SK-N-SH treated with all-trans-retinoic acid at 6 μM for 48 hours (cell line): ENCODE data around the gene TMEM209.

Source experiments
- ESRRG ChIP-seq: fragments of 250-450 bp; sonication (Bioruptor Pico); IDR thresholded peaks from 2 replicates; pipeline ENCODE4 v1.6.1; 2021; ENCODE audit warnings: mild to moderate bottlenecking
- ZC3H10 ChIP-seq: fragments of 250-450 bp; sonication (Bioruptor Pico); IDR thresholded peaks from 2 replicates; pipeline ENCODE4 v1.5.1; 2021; ENCODE audit warnings: mild to moderate bottlenecking, moderate library complexity
- ZFP30 ChIP-seq: fragments of 450-650 bp; formaldehyde crosslinking; IDR thresholded peaks from 2 replicates; pipeline ENCODE4 v1.5.0; 2022; ENCODE audit warnings: mild to moderate bottlenecking, moderate library complexity
- ZNF8 ChIP-seq: fragments of 450-650 bp; formaldehyde crosslinking; IDR thresholded peaks from 2 replicates; pipeline ENCODE4 v1.5.0; 2020; ENCODE audit warnings: mild to moderate bottlenecking, moderate library complexity

- no peak for TF ChIP-seq ZC3H10
- TF ChIP-seq ZNF8 (CRISPR knock-in tag): no peak
- no peak for TF ChIP-seq ESRRG (CRISPR knock-in tag)
- TF ChIP-seq ZFP30 (CRISPR knock-in tag): no peak
These were observed 3.3 kb upstream of the TMEM209 start for GRCh38 chr7:130208516-130208915.
